HepG2 (cell line): ENCODE results near the gene NDOR1. TPM values are rescaled to one million over a fixed set of nuclear protein-coding genes. Genes with fewer than 3 reads are reported as not detected.

Experiments
- ATAD3A ChIP-seq: sonication (generic); formaldehyde crosslinking; IDR thresholded peaks from 2 replicates; pipeline ENCODE4 v1.4.0; 2020; ENCODE audit warnings: missing genetic modification reagents
- GMEB1 ChIP-seq: sonication (generic); formaldehyde crosslinking; IDR thresholded peaks from 2 replicates; pipeline ENCODE4 v1.5.1; 2020; ENCODE audit warnings: missing genetic modification reagents, mild to moderate bottlenecking, borderline replicate concordance
- HOXA3 ChIP-seq: sonication (generic); formaldehyde crosslinking; IDR thresholded peaks from 2 replicates; pipeline ENCODE4 v1.5.0; 2020; ENCODE audit warnings: missing genetic modification reagents
- LCORL ChIP-seq, 2 experiments: fragments of 450-650 bp in 1 of 2; sonication (generic) in 1 of 2; formaldehyde crosslinking in 1 of 2; IDR thresholded peaks; 2 replicates each; pipeline versions ENCODE4 v1.5.0 to v1.6.1; 2017 to 2020; ENCODE audit warnings: antibody characterized with exemption in 1 of 2, missing genetic modification reagents in 1 of 2
- MXD4 ChIP-seq: IDR thresholded peaks from 2 replicates; pipeline ENCODE4 v1.6.1; 2016; ENCODE audit warnings: mild to moderate bottlenecking, missing biosample characterization, missing genetic modification reagents
- NR2F1 ChIP-seq, 2 experiments: fragments of 450-650 bp in 1 of 2; formaldehyde crosslinking in 1 of 2; IDR thresholded peaks; 2 replicates each; pipeline versions ENCODE4 v1.5.0 to v1.6.1; 2016 to 2020; ENCODE audit warnings: mild to moderate bottlenecking in 1 of 2, missing compliant biosample characterization in 1 of 2, missing genetic modification reagents in 1 of 2, moderate library complexity in 1 of 2
- RFX3 ChIP-seq: IDR thresholded peaks from 2 replicates; pipeline ENCODE4 v1.6.1; 2016; ENCODE audit warnings: missing biosample characterization, missing genetic modification reagents
- RFX5 ChIP-seq: IDR thresholded peaks from 2 replicates; pipeline ENCODE4 v1.6.1; 2011; ENCODE audit warnings: low read depth, low read length, improper control_type of control experiment
- RXRB ChIP-seq: IDR thresholded peaks from 2 replicates; pipeline ENCODE4 v1.6.1; 2016; ENCODE audit warnings: borderline replicate concordance, missing genetic modification reagents, missing compliant biosample characterization
- STAT5B ChIP-seq: sonication (generic); formaldehyde crosslinking; IDR thresholded peaks from 2 replicates; pipeline ENCODE4 v1.4.0; 2020; ENCODE audit warnings: missing genetic modification reagents
- ZNF124 ChIP-seq: sonication (generic); formaldehyde crosslinking; IDR thresholded peaks from 2 replicates; pipeline ENCODE4 v1.4.0; 2020; ENCODE audit warnings: missing genetic modification reagents
- ZNF263 ChIP-seq: sonication (generic); formaldehyde crosslinking; IDR thresholded peaks from 2 replicates; pipeline ENCODE4 v1.4.0; 2020; ENCODE audit warnings: missing genetic modification reagents
- ZNF558 ChIP-seq: sonication (generic); formaldehyde crosslinking; IDR thresholded peaks from 2 replicates; pipeline ENCODE4 v1.9.0; 2022; ENCODE audit warnings: mild to moderate bottlenecking, missing genetic modification reagents, borderline replicate concordance
- ZNF607 ChIP-seq: sonication (generic); formaldehyde crosslinking; IDR thresholded peaks from 2 replicates; pipeline ENCODE4 v1.5.1; 2020; ENCODE audit warnings: missing genetic modification reagents, mild to moderate bottlenecking, borderline replicate concordance
- ZNF772 ChIP-seq: sonication (generic); formaldehyde crosslinking; IDR thresholded peaks from 2 replicates; pipeline ENCODE4 v1.5.0; 2020; ENCODE audit warnings: mild to moderate bottlenecking, missing genetic modification reagents
- polyA plus RNA-seq, 8 experiments: library from polyadenylated mRNA; depleted of rRNA in 3 of 8; stranded (reverse) in 7 of 8; unstranded in 1 of 8; fragments of >200 nt; fragmentation: Illumina TruSeq in 4 of 8; extraction: Trizol in 4 of 8; gene quantifications; 2 replicates each; pipeline versions ENCODE4 v1.2.1 to v1.2.3, GENCODE V29; 2011 to 2016; ENCODE audit warnings: low read depth in 4 of 8, missing spikeins in 1 of 8, mixed read lengths in 1 of 8; ENCODE audit not compliant: insufficient read depth in 1 of 8
- total RNA-seq, 5 experiments: library from RNA; depleted of rRNA; stranded (reverse); fragments of >200 nt; fragmentation: Illumina TruSeq; extraction: Trizol; gene quantifications; 2 replicates each; pipeline ENCODE4 v1.2.3, GENCODE V29; 2016; ENCODE audit warnings: low read depth in 1 of 5
- TF ChIP-seq, protein P1 (sequence below): sonication (generic); formaldehyde crosslinking; IDR thresholded peaks from 2 replicates; pipeline ENCODE4 v1.5.0; 2020; ENCODE audit warnings: mild to moderate bottlenecking, missing genetic modification reagents, borderline replicate concordance
- TF ChIP-seq, protein P2 (sequence below): sonication (generic); formaldehyde crosslinking; IDR thresholded peaks from 2 replicates; pipeline ENCODE4 v1.8.1; 2023; ENCODE audit warnings: mild to moderate bottlenecking, missing genetic modification reagents

The NDOR1 gene
- total and polyA plus RNA-seq, 2 of the 13 experiments (the other 11 are each of a cell fraction or from before 2014, with no cell fraction given): 3.6 to 8.7 TPM

DNA sequence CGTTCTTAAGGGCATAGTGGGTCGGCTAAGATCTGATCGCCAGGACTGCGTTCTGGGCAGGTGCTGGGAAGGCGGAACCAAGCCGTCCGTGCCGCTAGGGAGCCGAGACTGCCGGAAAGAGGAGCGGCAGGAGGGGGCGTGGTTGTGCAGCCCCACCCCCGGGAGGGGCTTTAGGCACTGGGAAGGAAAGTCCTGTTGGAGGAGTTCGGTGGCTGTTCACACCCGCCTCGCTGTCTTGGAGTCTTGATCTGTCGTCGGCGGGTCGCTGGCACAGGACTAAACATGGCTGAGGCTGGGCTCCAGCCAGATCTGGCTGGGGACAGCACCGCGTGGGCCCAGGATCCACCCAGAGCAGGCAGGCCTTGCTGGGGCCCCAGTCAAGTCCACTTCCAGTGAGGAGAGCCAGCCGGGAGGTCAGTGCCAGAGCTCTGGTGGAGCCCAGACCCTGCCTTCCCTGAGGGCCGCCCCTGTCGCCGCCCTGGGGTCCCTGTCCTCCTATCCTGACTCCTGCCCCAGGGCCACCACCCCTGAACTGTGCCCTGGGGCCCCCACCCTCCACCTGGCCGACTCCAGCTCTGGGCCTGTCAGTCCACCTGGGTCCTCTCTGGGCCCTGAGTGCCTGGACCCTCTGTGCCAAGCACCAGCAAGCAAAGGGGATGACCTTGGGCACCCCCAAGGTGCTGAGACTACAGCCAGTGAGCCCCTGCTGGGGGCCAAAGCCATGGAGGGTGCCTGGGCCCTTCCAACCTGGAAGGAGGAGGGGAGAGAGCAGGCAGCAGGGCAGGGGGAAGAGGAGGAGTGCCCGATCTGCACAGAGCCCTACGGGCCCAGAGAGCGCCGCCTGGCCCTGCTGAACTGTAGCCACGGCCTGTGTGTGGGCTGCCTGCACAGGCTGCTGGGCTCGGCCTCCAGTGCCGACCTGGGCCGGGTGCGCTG is 12.0 kb downstream of the NDOR1 start (continued):
- TF ChIP-seq MXD4 (CRISPR knock-in tag): no peak
- TF ChIP-seq ZNF607 (CRISPR knock-in tag): peak; percentile 63; the same call in 1 of the 2 replicates
- no peak for TF ChIP-seq ATAD3A
- TF ChIP-seq ZNF124 (CRISPR knock-in tag): no peak
- TF ChIP-seq, protein P1, sequence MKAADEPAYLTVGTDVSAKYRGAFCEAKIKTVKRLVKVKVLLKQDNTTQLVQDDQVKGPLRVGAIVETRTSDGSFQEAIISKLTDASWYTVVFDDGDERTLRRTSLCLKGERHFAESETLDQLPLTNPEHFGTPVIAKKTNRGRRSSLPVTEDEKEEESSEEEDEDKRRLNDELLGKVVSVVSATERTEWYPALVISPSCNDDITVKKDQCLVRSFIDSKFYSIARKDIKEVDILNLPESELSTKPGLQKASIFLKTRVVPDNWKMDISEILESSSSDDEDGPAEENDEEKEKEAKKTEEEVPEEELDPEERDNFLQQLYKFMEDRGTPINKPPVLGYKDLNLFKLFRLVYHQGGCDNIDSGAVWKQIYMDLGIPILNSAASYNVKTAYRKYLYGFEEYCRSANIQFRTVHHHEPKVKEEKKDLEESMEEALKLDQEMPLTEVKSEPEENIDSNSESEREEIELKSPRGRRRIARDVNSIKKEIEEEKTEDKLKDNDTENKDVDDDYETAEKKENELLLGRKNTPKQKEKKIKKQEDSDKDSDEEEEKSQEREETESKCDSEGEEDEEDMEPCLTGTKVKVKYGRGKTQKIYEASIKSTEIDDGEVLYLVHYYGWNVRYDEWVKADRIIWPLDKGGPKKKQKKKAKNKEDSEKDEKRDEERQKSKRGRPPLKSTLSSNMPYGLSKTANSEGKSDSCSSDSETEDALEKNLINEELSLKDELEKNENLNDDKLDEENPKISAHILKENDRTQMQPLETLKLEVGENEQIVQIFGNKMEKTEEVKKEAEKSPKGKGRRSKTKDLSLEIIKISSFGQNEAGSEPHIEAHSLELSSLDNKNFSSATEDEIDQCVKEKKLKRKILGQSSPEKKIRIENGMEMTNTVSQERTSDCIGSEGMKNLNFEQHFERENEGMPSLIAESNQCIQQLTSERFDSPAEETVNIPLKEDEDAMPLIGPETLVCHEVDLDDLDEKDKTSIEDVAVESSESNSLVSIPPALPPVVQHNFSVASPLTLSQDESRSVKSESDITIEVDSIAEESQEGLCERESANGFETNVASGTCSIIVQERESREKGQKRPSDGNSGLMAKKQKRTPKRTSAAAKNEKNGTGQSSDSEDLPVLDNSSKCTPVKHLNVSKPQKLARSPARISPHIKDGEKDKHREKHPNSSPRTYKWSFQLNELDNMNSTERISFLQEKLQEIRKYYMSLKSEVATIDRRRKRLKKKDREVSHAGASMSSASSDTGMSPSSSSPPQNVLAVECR (CRISPR knock-in tag): peak; percentile 76; the same call in 1 of the 2 replicates
- TF ChIP-seq, protein P2, sequence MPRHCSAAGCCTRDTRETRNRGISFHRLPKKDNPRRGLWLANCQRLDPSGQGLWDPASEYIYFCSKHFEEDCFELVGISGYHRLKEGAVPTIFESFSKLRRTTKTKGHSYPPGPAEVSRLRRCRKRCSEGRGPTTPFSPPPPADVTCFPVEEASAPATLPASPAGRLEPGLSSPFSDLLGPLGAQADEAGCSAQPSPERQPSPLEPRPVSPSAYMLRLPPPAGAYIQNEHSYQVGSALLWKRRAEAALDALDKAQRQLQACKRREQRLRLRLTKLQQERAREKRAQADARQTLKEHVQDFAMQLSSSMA: no peak
- 0 out of 2 replicates have a peak, but pooled peaks have one; percentile 17 for TF ChIP-seq ZNF558 (CRISPR knock-in tag)
- peak; percentile 28; the same call in 1 of the 2 replicates for TF ChIP-seq RXRB (CRISPR knock-in tag)
- TF ChIP-seq ZNF772: peak; percentile 74
- TF ChIP-seq RFX3 (CRISPR knock-in tag): no peak
- peak; percentile 40; the same call in 1 of the 2 replicates for TF ChIP-seq GMEB1
- no peak for TF ChIP-seq RFX5
- peak; percentile 49; the same call in 1 of the 2 replicates for TF ChIP-seq HOXA3
- peak; percentile 70; the same call in 1 of the 2 replicates for TF ChIP-seq ZNF263 (CRISPR knock-in tag)
- TF ChIP-seq STAT5B (CRISPR knock-in tag): no peak
- TF ChIP-seq NR2F1 (CRISPR knock-in tag; IDR thresholded peaks at IDR 0.05): no peak
- TF ChIP-seq LCORL (IDR thresholded peaks at IDR 0.05): no peak
- peak; percentile 69 for TF ChIP-seq LCORL (CRISPR knock-in tag; IDR thresholded peaks at IDR 0.05)
